ENCODE results near the gene CC2D2A. TPM values are rescaled to one million over a fixed set of nuclear protein-coding genes. Genes with fewer than 3 reads are reported as not detected.
A peak's percentile ranks its signal among the peaks of the same experiment; 100 is the strongest.

CC2D2A gene
- total and polyA plus RNA-seq, 4 donors, result 9.2 to 63.7 (median 24.8) TPM

DNA sequence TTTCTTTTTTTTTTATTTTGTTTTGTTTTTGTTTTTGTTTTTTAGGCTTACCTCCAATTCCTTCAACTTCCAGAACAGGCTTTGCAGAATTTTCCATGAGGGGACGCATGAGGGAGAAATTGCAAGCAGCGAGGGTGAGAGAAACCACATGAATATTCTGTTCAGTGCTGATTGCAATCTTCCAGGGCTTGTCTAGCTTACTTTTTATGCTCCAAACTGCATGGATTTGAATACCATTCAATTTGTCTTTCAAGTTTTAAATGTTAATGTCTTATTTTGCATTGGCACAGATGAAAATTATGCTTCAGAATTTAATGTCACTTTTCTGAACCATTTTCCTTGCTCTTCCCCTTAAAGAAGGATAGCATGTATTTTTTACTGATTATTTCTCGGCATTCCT lies 32.7 kb downstream of the CC2D2A start:
- Histone ChIP-seq H3K9ac (ENCODE audit: insufficient read depth in 1 of 2, low read length in 2 of 2) (no peak overlapping the region), H3K4me1 (ENCODE audit: control insufficient read depth in 5 of 5, insufficient read depth in 5 of 5, low read length in 5 of 5) (peaks cover 0 to 10% (median 0%) of the 10 kb centered on the region in 5 donors), H3K27ac (ENCODE audit: low read depth in 1 of 2, low read length in 1 of 2) (no peak overlapping the region), H3K36me3 (ENCODE audit: control insufficient read depth in 4 of 4, insufficient read depth in 4 of 4, low read length in 4 of 4) (peaks cover 0 to 22% (median 6%) of the 10 kb centered on the region in 4 donors), H3K9me3 (ENCODE audit: control insufficient read depth in 4 of 4, insufficient read depth in 3 of 4, low read length in 3 of 4) (no peaks in the 10 kb centered on the region), H3K27me3 (ENCODE audit: control insufficient read depth in 3 of 3, insufficient read depth in 3 of 3, low read length in 2 of 3) (no peaks in the 10 kb centered on the region), H3K4me3 (no peak overlapping the region)
- no peak for DNase-seq
- TF ChIP-seq, protein P1, sequence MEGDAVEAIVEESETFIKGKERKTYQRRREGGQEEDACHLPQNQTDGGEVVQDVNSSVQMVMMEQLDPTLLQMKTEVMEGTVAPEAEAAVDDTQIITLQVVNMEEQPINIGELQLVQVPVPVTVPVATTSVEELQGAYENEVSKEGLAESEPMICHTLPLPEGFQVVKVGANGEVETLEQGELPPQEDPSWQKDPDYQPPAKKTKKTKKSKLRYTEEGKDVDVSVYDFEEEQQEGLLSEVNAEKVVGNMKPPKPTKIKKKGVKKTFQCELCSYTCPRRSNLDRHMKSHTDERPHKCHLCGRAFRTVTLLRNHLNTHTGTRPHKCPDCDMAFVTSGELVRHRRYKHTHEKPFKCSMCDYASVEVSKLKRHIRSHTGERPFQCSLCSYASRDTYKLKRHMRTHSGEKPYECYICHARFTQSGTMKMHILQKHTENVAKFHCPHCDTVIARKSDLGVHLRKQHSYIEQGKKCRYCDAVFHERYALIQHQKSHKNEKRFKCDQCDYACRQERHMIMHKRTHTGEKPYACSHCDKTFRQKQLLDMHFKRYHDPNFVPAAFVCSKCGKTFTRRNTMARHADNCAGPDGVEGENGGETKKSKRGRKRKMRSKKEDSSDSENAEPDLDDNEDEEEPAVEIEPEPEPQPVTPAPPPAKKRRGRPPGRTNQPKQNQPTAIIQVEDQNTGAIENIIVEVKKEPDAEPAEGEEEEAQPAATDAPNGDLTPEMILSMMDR (IDR thresholded peaks at IDR 0.05; ENCODE audit: control extremely low read depth, extremely low read depth), result no peak
- no peak for ATAC-seq (ENCODE audit: insufficient read depth, low FRiP score)
- WGBS, 2 donors, result 93 to 97% methylated on average over 3 of the region's 3 CpGs

GRCh38 chr4:15504041-15504440 lies 34.4 kb downstream of the CC2D2A start:
- 84 to 94% methylated on average over 1 of the region's 1 CpG for WGBS, 2 donors
- TF ChIP-seq, protein P1 (IDR thresholded peaks at IDR 0.05; ENCODE audit: control extremely low read depth, extremely low read depth), result no peak
- no peak overlapping the region for H3K9ac ChIP-seq (ENCODE audit: insufficient read depth in 1 of 2, low read length in 2 of 2)

GRCh38 chr4:15506464-15506863 lies 36.8 kb downstream of the CC2D2A start:
- TF ChIP-seq, protein P1 (IDR thresholded peaks at IDR 0.05; ENCODE audit: control extremely low read depth, extremely low read depth), result no peak
- Histone ChIP-seq H3K27ac (ENCODE audit: low read depth in 1 of 2, low read length in 1 of 2) (no peak overlapping the region), H3K9me3 (ENCODE audit: control insufficient read depth in 4 of 4, insufficient read depth in 3 of 4, low read length in 3 of 4) (no peaks in the 10 kb centered on the region), H3K36me3 (ENCODE audit: control insufficient read depth in 4 of 4, insufficient read depth in 4 of 4, low read length in 4 of 4) (peaks cover 8 to 39% (median 12%) of the 10 kb centered on the region in 4 donors), H3K27me3 (ENCODE audit: control insufficient read depth in 3 of 3, insufficient read depth in 3 of 3, low read length in 2 of 3) (no peaks in the 10 kb centered on the region), H3K4me1 (ENCODE audit: control insufficient read depth in 5 of 5, insufficient read depth in 5 of 5, low read length in 5 of 5) (no peaks in the 10 kb centered on the region), H3K9ac (ENCODE audit: insufficient read depth in 1 of 2, low read length in 2 of 2) (no peak overlapping the region), H3K4me3 (no peak overlapping the region)
- peak in 1 of 3 donors; percentile 22 for DNase-seq
- ATAC-seq (ENCODE audit: insufficient read depth, low FRiP score), result no peak
- 77 to 93% methylated on average over 8 of the region's 8 CpGs for WGBS, 2 donors

More at GRCh38 chr4:15504041-15504440, 34.4 kb downstream of the CC2D2A start:
- no peak for DNase-seq
- peaks cover 5 to 30% (median 7%) of the 10 kb centered on the region in 4 donors for H3K36me3 ChIP-seq (ENCODE audit: control insufficient read depth in 4 of 4, insufficient read depth in 4 of 4, low read length in 4 of 4)
- H3K27ac ChIP-seq (ENCODE audit: low read depth in 1 of 2, low read length in 1 of 2), result no peak overlapping the region
- no peaks in the 10 kb centered on the region for H3K9me3 ChIP-seq (ENCODE audit: control insufficient read depth in 4 of 4, insufficient read depth in 3 of 4, low read length in 3 of 4)
- H3K4me3 ChIP-seq, result no peak overlapping the region
- peaks cover 0 to 2% (median 0%) of the 10 kb centered on the region in 5 donors for H3K4me1 ChIP-seq (ENCODE audit: control insufficient read depth in 5 of 5, insufficient read depth in 5 of 5, low read length in 5 of 5)
- H3K27me3 ChIP-seq (ENCODE audit: control insufficient read depth in 3 of 3, insufficient read depth in 3 of 3, low read length in 2 of 3), result no peaks in the 10 kb centered on the region
- no peak for ATAC-seq (ENCODE audit: insufficient read depth, low FRiP score)

DNA sequence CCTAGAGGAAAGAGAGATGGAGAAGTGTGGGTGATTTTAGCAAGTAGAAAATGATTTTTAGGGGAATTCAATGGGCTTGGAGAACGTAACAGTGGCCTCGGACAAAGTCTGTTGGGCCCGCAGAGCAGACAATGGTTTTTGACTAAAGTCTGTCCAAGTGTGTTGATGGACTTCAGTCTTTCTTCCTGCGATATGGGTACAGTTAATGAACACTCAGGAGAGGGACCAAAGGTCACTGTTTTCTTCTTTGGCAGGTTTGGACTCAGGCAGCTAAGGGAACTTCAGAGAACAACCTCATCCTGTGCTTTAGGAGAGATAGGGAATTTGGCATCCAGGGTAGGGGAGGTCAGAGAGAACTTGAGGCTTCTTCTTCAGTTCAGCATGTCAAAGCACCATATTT lies 38.0 kb downstream of the CC2D2A start:
- Histone ChIP-seq H3K4me3 (no peak overlapping the region), H3K9me3 (ENCODE audit: control insufficient read depth in 4 of 4, insufficient read depth in 3 of 4, low read length in 3 of 4) (no peaks in the 10 kb centered on the region), H3K36me3 (ENCODE audit: control insufficient read depth in 4 of 4, insufficient read depth in 4 of 4, low read length in 4 of 4) (peaks cover 8 to 39% (median 14%) of the 10 kb centered on the region in 4 donors), H3K4me1 (ENCODE audit: control insufficient read depth in 5 of 5, insufficient read depth in 5 of 5, low read length in 5 of 5) (no peaks in the 10 kb centered on the region), H3K27ac (ENCODE audit: low read depth in 1 of 2, low read length in 1 of 2) (no peak overlapping the region), H3K9ac (ENCODE audit: insufficient read depth in 1 of 2, low read length in 2 of 2) (no peak overlapping the region), H3K27me3 (ENCODE audit: control insufficient read depth in 3 of 3, insufficient read depth in 3 of 3, low read length in 2 of 3) (no peaks in the 10 kb centered on the region)
- ATAC-seq (ENCODE audit: insufficient read depth, low FRiP score) (no peak), DNase-seq (no peak)
- TF ChIP-seq, protein P1 (IDR thresholded peaks at IDR 0.05; ENCODE audit: control extremely low read depth, extremely low read depth), result no peak
- WGBS, 2 donors, result 87 to 97% methylated on average over 4 of the region's 4 CpGs

All from lung (tissue), 12 donors.